ENCODE results near the gene CYP19A1. TPM values are rescaled to one million over a fixed set of nuclear protein-coding genes. Genes with fewer than 3 reads are reported as not detected.
A peak's percentile ranks its signal among the peaks of the same experiment; 100 is the strongest.

The CYP19A1 gene
- total and polyA plus RNA-seq, 8 donors = 0.18 to 2.7 (median 0.35) TPM; not detected in 5

- intact Hi-C loops (cut with DNase I; ENCODE audit: low total_unique reads) = no loop called here
- peaks cover 0 to 35% (median 0%) of the 10 kb centered on the region in 3 donors for H3K27me3 ChIP-seq
- no peak overlapping the region for H3K4me3 ChIP-seq
- WGBS, 5 donors = 89 to 94% (median 92%) methylated on average over 3 of the region's 3 CpGs
- H3K36me3 ChIP-seq = no peaks in the 10 kb centered on the region
- TF ChIP-seq POLR2A (IDR thresholded peaks at IDR 0.05) (no peak), CTCF (IDR thresholded peaks at IDR 0.05) (no peak), POLR2AphosphoS5 (IDR thresholded peaks at IDR 0.05) (no peak), EP300 (IDR thresholded peaks at IDR 0.05) (no peak)
- no peaks in the 10 kb centered on the region for H3K9me3 ChIP-seq
- H3K4me1 ChIP-seq = peaks cover 0 to 9% (median 0%) of the 10 kb centered on the region in 4 donors
- no peak for DNase-seq
- no peak overlapping the region for H3K27ac ChIP-seq
Observed at GRCh38 chr15:51277101-51277500, 61.3 kb downstream of the CYP19A1 start.

- Histone ChIP-seq H3K36me3 (no peaks in the 10 kb centered on the region), H3K9me3 (no peaks in the 10 kb centered on the region), H3K27ac (no peak overlapping the region), H3K4me1 (no peaks in the 10 kb centered on the region), H3K4me3 (no peak overlapping the region), H3K27me3 (peaks cover 0 to 35% (median 0%) of the 10 kb centered on the region in 3 donors)
- intact Hi-C loops (cut with DNase I; ENCODE audit: low total_unique reads) = no loop called here
- TF ChIP-seq POLR2AphosphoS5 (IDR thresholded peaks at IDR 0.05) = no peak
- no peak for TF ChIP-seq POLR2A (IDR thresholded peaks at IDR 0.05)
- no peak for TF ChIP-seq EP300 (IDR thresholded peaks at IDR 0.05)
- TF ChIP-seq CTCF (IDR thresholded peaks at IDR 0.05) = no peak
- WGBS, 5 donors = 80 to 89% (median 86%) methylated on average over 4 of the region's 4 CpGs
- no peak for DNase-seq
Observed at GRCh38 chr15:51274956-51275355, 63.4 kb downstream of the CYP19A1 start.

DNA sequence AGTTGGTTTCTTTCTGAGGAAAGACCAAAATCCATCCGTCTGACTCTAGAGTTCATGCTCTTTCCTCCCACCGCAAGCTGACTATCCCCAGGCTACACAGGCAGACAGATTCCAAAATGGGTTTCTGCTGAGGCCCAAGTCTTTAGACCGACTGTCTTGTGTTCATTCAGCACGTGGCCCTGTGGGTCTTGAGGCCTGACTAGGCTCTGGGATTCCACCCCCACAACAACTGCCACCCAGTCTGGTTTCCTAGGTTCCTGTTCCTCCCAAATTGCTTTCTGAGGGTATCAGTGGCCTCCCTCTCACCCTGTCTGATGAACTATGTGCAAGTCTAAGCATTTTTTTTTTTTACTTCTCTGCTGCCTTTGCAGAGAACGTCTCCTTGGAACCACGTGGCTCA is 67.7 kb downstream of the CYP19A1 start:
- intact Hi-C loops (cut with DNase I; ENCODE audit: low total_unique reads) = no loop called here
- WGBS, 5 donors = 67 to 86% (median 74%) methylated on average over 6 of the region's 6 CpGs
- TF ChIP-seq POLR2A (IDR thresholded peaks at IDR 0.05) (no peak), CTCF (IDR thresholded peaks at IDR 0.05) (no peak), POLR2AphosphoS5 (IDR thresholded peaks at IDR 0.05) (no peak), EP300 (IDR thresholded peaks at IDR 0.05) (no peak)
- Histone ChIP-seq H3K27me3 (peaks cover 0 to 48% (median 17%) of the 10 kb centered on the region in 3 donors), H3K4me1 (peaks cover 12 to 21% (median 17%) of the 10 kb centered on the region in 4 donors), H3K9me3 (no peaks in the 10 kb centered on the region), H3K4me3 (no peak overlapping the region), H3K27ac (no peak overlapping the region), H3K36me3 (no peaks in the 10 kb centered on the region)
- DNase-seq = peak in 1 of 2 donors; percentile 6

DNA sequence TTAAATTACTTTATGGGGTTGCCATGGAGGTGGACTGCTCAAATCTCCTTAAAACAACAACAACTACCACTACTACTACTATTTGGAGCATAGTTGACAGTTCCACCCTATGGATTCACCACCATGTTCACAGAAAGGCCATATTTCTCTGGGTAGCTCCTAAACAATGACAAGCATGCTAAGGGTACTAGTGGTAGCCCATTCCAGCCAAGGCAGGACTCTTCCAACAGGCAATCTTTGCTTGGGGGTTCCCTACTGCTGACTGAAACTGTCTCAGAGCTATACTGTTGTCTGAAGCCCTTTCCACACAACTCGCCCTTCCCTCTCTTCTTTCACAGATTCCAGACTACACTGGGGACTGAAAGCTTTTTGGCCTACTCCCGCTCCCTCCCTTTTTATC is 68.9 kb downstream of the CYP19A1 start:
- TF ChIP-seq POLR2AphosphoS5 (IDR thresholded peaks at IDR 0.05) (no peak), EP300 (IDR thresholded peaks at IDR 0.05) (no peak), POLR2A (IDR thresholded peaks at IDR 0.05) (no peak), CTCF (IDR thresholded peaks at IDR 0.05) (no peak)
- Histone ChIP-seq H3K9me3 (no peaks in the 10 kb centered on the region), H3K27me3 (peaks cover 0 to 36% (median 18%) of the 10 kb centered on the region in 3 donors), H3K27ac (no peak overlapping the region), H3K4me1 (peaks cover 12 to 21% (median 17%) of the 10 kb centered on the region in 4 donors), H3K36me3 (no peaks in the 10 kb centered on the region), H3K4me3 (no peak overlapping the region)
- DNase-seq = no peak
- 33 to 92% (median 70%) methylated on average over 2 of the region's 2 CpGs for WGBS, 5 donors
- intact Hi-C loops (cut with DNase I; ENCODE audit: low total_unique reads) = no loop called here
